Measurements from ENCODE around the gene DDX3X.

DDX3X gene

GRCh38 chrX:41322821-41323603 lies 10.9 kb upstream of the DDX3X start:
- H3K4me3 ChIP-seq (ENCODE audit: low read length) = no peak overlapping the region
- no peak for DNase-seq (ENCODE audit: low read depth, low spot score)

- DNase-seq (ENCODE audit: low read depth, low spot score) = no peak
- H3K4me3 ChIP-seq (ENCODE audit: low read length) = no peak overlapping the region
Measured at GRCh38 chrX:41326431-41326830, 7.5 kb upstream of the DDX3X start.

GRCh38 chrX:41327341-41327740 lies 6.6 kb upstream of the DDX3X start:
- DNase-seq (ENCODE audit: low read depth, low spot score) = no peak
- H3K4me3 ChIP-seq (ENCODE audit: low read length) = no peak overlapping the region

- DNase-seq (ENCODE audit: low read depth, low spot score) = no peak
- no peak overlapping the region for H3K4me3 ChIP-seq (ENCODE audit: low read length)
Measured at GRCh38 chrX:41329101-41329500, 4.9 kb upstream of the DDX3X start.

GRCh38 chrX:41332005-41332404 lies 2.0 kb upstream of the DDX3X start:
- no peak for DNase-seq (ENCODE audit: low read depth, low spot score)
- H3K4me3 ChIP-seq (ENCODE audit: low read length) = peak overlapping the region; percentile 86

- no peak for DNase-seq (ENCODE audit: low read depth, low spot score)
- peak overlapping the region; percentile 86 for H3K4me3 ChIP-seq (ENCODE audit: low read length)
Measured at GRCh38 chrX:41332408-41333002, 1.5 kb upstream of the DDX3X start.

GRCh38 chrX:41333003-41333743 lies 789 bp upstream of the DDX3X start:
- peak; percentile 88 for DNase-seq (ENCODE audit: low read depth, low spot score)
- peak overlapping the region; percentile 86 for H3K4me3 ChIP-seq (ENCODE audit: low read length)

GRCh38 chrX:41334363-41335197 lies 618 bp downstream of the DDX3X start:
- peak; percentile 52 for DNase-seq (ENCODE audit: low read depth, low spot score)
- H3K4me3 ChIP-seq (ENCODE audit: low read length) = peak overlapping the region; percentile 86

GRCh38 chrX:41335198-41335957 lies 1.4 kb downstream of the DDX3X start:
- no peak for DNase-seq (ENCODE audit: low read depth, low spot score)
- peak overlapping the region; percentile 86 for H3K4me3 ChIP-seq (ENCODE audit: low read length)

- peak overlapping the region; percentile 86 for H3K4me3 ChIP-seq (ENCODE audit: low read length)
- no peak for DNase-seq (ENCODE audit: low read depth, low spot score)
Measured at GRCh38 chrX:41335958-41336331, 2.0 kb downstream of the DDX3X start.

- no peak overlapping the region; the same call in 1 of the 2 replicates for H3K4me3 ChIP-seq (ENCODE audit: low read length)
- no peak for DNase-seq (ENCODE audit: low read depth, low spot score)
Measured at GRCh38 chrX:41336447-41336846, 2.5 kb downstream of the DDX3X start.

- DNase-seq (ENCODE audit: low read depth, low spot score) = no peak
- no peak overlapping the region for H3K4me3 ChIP-seq (ENCODE audit: low read length)
Measured at GRCh38 chrX:41337140-41337539, 3.2 kb downstream of the DDX3X start.

GRCh38 chrX:41338436-41338835 lies 4.5 kb downstream of the DDX3X start:
- DNase-seq (ENCODE audit: low read depth, low spot score) = no peak
- H3K4me3 ChIP-seq (ENCODE audit: low read length) = no peak overlapping the region

- DNase-seq (ENCODE audit: low read depth, low spot score) = no peak
- no peak overlapping the region for H3K4me3 ChIP-seq (ENCODE audit: low read length)
Measured at GRCh38 chrX:41339148-41339547, 5.2 kb downstream of the DDX3X start.

- no peak for DNase-seq (ENCODE audit: low read depth, low spot score)
- no peak overlapping the region for H3K4me3 ChIP-seq (ENCODE audit: low read length)
Measured at GRCh38 chrX:41344053-41344452, 10.1 kb downstream of the DDX3X start.

- no peak for DNase-seq (ENCODE audit: low read depth, low spot score)
- H3K4me3 ChIP-seq (ENCODE audit: low read length) = no peak overlapping the region
Measured at GRCh38 chrX:41347186-41347585, 13.2 kb downstream of the DDX3X start.

- no peak for DNase-seq (ENCODE audit: low read depth, low spot score)
- H3K4me3 ChIP-seq (ENCODE audit: low read length) = no peak overlapping the region
Measured at GRCh38 chrX:41348551-41348950, 14.6 kb downstream of the DDX3X start.

- H3K4me3 ChIP-seq (ENCODE audit: low read length) = no peak overlapping the region
- no peak for DNase-seq (ENCODE audit: low read depth, low spot score)
Measured at GRCh38 chrX:41350150-41350975, 16.4 kb downstream of the DDX3X start.
